ENCODE data around the gene LRRC49.
"Not testable (repeated sequence)": the region's sequence is repeated elsewhere in the genome, so short reads cannot be mapped to it uniquely, and the experiment has no call there.

Gene LRRC49

DNA sequence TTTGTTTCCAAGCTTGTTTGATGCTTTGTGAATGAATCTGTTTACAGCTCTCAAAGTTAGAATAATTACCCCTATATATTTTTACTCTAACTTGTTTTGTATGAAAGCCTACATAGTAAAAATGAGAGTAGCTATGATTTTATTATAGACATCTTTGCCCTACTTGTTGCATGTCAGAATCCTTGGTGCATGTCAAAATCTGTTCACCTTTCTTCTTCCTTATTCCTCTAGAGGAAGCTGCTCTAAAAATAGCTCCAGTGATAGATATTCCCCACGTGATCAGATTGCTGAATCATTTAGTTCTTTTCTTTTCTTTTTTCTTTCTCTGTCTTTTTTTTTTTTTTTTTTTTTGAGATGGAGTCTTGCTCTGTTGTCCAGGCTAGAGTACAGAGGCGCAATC, 39.8 kb downstream of the LRRC49 start:
- ATAC-seq: no peak
- TF ChIP-seq ESRRG (CRISPR knock-in tag; IDR thresholded peaks at IDR 0.05) (no peak), OSR1 (CRISPR knock-in tag; IDR thresholded peaks at IDR 0.05) (no peak), ISL1 (CRISPR knock-in tag; IDR thresholded peaks at IDR 0.05) (no peak)
- TF ChIP-seq, protein P1, sequence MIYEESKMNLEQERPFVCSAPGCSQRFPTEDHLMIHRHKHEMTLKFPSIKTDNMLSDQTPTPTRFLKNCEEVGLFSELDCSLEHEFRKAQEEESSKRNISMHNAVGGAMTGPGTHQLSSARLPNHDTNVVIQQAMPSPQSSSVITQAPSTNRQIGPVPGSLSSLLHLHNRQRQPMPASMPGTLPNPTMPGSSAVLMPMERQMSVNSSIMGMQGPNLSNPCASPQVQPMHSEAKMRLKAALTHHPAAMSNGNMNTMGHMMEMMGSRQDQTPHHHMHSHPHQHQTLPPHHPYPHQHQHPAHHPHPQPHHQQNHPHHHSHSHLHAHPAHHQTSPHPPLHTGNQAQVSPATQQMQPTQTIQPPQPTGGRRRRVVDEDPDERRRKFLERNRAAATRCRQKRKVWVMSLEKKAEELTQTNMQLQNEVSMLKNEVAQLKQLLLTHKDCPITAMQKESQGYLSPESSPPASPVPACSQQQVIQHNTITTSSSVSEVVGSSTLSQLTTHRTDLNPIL (CRISPR knock-in tag; IDR thresholded peaks at IDR 0.05; ENCODE audit: low read depth): no peak

DNA sequence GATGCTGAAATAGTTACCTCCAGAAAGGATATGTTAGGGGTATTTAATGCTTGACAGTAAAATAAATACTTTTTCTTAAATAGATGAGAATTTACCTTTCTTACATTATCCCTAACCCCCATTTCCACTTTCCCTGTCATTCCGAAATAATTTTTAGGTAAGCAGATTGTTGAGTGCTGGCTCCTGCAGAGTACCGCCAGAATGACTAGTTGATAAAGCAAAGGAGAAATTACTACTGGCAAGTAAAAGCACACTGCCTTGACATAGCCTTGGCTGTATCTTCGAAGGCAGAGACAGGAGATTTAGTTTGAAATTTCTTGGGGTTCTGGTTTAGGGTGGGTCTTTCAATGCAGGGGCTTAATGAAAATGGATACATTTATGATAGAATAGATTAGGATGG, 40.8 kb downstream of the LRRC49 start:
- no peak for TF ChIP-seq ZFP30 (CRISPR knock-in tag; IDR thresholded peaks at IDR 0.05)
- no peak for TF ChIP-seq BACH2 (CRISPR knock-in tag; IDR thresholded peaks at IDR 0.05; ENCODE audit: borderline replicate concordance)
- TF ChIP-seq GLIS3 (CRISPR knock-in tag; IDR thresholded peaks at IDR 0.05): no peak
- TF ChIP-seq ZNF8 (CRISPR knock-in tag; IDR thresholded peaks at IDR 0.05): no peak
- TF ChIP-seq ZC3H10 (CRISPR knock-in tag; IDR thresholded peaks at IDR 0.05): no peak
- TF ChIP-seq, protein P2, sequence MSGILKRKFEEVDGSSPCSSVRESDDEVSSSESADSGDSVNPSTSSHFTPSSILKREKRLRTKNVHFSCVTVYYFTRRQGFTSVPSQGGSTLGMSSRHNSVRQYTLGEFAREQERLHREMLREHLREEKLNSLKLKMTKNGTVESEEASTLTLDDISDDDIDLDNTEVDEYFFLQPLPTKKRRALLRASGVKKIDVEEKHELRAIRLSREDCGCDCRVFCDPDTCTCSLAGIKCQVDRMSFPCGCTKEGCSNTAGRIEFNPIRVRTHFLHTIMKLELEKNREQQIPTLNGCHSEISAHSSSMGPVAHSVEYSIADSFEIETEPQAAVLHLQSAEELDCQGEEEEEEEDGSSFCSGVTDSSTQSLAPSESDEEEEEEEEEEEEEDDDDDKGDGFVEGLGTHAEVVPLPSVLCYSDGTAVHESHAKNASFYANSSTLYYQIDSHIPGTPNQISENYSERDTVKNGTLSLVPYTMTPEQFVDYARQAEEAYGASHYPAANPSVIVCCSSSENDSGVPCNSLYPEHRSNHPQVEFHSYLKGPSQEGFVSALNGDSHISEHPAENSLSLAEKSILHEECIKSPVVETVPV (CRISPR knock-in tag; IDR thresholded peaks at IDR 0.05): no peak
- no peak for TF ChIP-seq ZFP3 (CRISPR knock-in tag; IDR thresholded peaks at IDR 0.05)
- TF ChIP-seq RARB (CRISPR knock-in tag; IDR thresholded peaks at IDR 0.05): no peak
- TF ChIP-seq OSR1 (CRISPR knock-in tag; IDR thresholded peaks at IDR 0.05): no peak
- no peak for TF ChIP-seq ARNTL (CRISPR knock-in tag; IDR thresholded peaks at IDR 0.05; ENCODE audit: borderline replicate concordance, low read depth)
- TF ChIP-seq, protein P3, sequence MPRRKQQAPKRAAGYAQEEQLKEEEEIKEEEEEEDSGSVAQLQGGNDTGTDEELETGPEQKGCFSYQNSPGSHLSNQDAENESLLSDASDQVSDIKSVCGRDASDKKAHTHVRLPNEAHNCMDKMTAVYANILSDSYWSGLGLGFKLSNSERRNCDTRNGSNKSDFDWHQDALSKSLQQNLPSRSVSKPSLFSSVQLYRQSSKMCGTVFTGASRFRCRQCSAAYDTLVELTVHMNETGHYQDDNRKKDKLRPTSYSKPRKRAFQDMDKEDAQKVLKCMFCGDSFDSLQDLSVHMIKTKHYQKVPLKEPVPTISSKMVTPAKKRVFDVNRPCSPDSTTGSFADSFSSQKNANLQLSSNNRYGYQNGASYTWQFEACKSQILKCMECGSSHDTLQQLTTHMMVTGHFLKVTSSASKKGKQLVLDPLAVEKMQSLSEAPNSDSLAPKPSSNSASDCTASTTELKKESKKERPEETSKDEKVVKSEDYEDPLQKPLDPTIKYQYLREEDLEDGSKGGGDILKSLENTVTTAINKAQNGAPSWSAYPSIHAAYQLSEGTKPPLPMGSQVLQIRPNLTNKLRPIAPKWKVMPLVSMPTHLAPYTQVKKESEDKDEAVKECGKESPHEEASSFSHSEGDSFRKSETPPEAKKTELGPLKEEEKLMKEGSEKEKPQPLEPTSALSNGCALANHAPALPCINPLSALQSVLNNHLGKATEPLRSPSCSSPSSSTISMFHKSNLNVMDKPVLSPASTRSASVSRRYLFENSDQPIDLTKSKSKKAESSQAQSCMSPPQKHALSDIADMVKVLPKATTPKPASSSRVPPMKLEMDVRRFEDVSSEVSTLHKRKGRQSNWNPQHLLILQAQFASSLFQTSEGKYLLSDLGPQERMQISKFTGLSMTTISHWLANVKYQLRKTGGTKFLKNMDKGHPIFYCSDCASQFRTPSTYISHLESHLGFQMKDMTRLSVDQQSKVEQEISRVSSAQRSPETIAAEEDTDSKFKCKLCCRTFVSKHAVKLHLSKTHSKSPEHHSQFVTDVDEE (CRISPR knock-in tag; IDR thresholded peaks at IDR 0.05): no peak
- no peak for TF ChIP-seq ESRRG (CRISPR knock-in tag; IDR thresholded peaks at IDR 0.05)
- TF ChIP-seq CSDC2 (CRISPR knock-in tag; IDR thresholded peaks at IDR 0.05): no peak
- TF ChIP-seq, protein P4, sequence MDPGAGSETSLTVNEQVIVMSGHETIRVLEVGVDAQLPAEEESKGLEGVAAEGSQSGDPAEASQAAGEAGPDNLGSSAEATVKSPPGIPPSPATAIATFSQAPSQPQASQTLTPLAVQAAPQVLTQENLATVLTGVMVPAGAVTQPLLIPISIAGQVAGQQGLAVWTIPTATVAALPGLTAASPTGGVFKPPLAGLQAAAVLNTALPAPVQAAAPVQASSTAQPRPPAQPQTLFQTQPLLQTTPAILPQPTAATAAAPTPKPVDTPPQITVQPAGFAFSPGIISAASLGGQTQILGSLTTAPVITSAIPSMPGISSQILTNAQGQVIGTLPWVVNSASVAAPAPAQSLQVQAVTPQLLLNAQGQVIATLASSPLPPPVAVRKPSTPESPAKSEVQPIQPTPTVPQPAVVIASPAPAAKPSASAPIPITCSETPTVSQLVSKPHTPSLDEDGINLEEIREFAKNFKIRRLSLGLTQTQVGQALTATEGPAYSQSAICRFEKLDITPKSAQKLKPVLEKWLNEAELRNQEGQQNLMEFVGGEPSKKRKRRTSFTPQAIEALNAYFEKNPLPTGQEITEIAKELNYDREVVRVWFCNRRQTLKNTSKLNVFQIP (CRISPR knock-in tag; IDR thresholded peaks at IDR 0.05; ENCODE audit: borderline replicate concordance, low read depth): no peak
- no peak for TF ChIP-seq ISL1 (CRISPR knock-in tag; IDR thresholded peaks at IDR 0.05)
- no peak for ATAC-seq

DNA sequence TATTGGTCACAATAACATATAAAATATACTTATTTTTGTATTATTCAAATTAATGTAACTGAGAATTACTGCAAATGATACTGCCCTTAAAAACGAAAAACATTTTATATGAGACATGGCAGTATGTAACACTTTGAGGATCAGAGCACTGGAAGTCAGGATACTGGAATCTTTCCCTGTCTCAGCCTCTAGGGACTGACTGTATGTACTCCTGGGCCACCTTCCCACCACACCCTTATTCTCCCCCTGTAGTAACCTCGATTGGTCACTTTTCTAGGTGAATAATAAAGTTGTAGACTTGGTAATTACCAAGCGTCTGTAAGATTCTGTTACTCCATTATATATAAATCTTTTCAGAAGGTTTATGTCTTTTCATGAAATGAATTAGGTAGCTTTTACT, 43.0 kb downstream of the LRRC49 start:
- peak; percentile 39; the same call in 1 of the 3 replicates for ATAC-seq
- TF ChIP-seq ZNF565 (CRISPR knock-in tag; conservative IDR thresholded peaks at IDR 0.05; ENCODE audit: low read depth): no peak
- TF ChIP-seq TCF4 (CRISPR knock-in tag; IDR thresholded peaks at IDR 0.05; ENCODE audit: borderline replicate concordance): no peak
- TF ChIP-seq ZFP3 (CRISPR knock-in tag; IDR thresholded peaks at IDR 0.05): no peak

DNA sequence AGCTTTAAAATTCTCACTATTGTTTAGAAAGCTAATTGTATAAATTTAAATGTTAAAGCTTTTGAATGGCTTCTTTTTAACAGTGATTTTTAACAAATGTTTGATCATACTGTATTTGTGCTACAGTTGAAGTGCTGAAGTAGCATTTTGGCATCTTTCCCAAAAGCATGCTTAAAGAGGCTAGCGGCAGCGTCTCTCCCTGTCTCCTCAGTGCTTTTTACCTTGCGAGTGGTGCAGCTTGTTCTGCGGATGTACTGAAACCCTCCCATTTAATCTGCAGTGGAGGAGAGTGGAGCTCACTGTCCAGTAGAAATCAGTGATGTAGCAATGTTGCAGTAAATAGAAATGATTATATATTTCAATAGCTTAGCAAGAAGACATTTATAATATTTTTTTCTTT, 43.7 kb downstream of the LRRC49 start:
- ATAC-seq: peak; percentile 56
- TF ChIP-seq PPARA (CRISPR knock-in tag; IDR thresholded peaks at IDR 0.05; ENCODE audit: borderline replicate concordance) (no peak), ZFP3 (CRISPR knock-in tag; IDR thresholded peaks at IDR 0.05) (no peak), ZNF565 (CRISPR knock-in tag; conservative IDR thresholded peaks at IDR 0.05; ENCODE audit: low read depth) (no peak), ARNTL (CRISPR knock-in tag; IDR thresholded peaks at IDR 0.05; ENCODE audit: borderline replicate concordance, low read depth) (no peak), ZNF70 (CRISPR knock-in tag; IDR thresholded peaks at IDR 0.05) (no peak), ISL1 (CRISPR knock-in tag; IDR thresholded peaks at IDR 0.05) (no peak), GLIS3 (CRISPR knock-in tag; IDR thresholded peaks at IDR 0.05) (no peak), RARB (CRISPR knock-in tag; IDR thresholded peaks at IDR 0.05) (no peak), CSDC2 (CRISPR knock-in tag; IDR thresholded peaks at IDR 0.05) (no peak), TOX (CRISPR knock-in tag; IDR thresholded peaks at IDR 0.05; ENCODE audit: borderline replicate concordance) (no peak), ESRRG (CRISPR knock-in tag; IDR thresholded peaks at IDR 0.05) (no peak), TCF4 (CRISPR knock-in tag; IDR thresholded peaks at IDR 0.05; ENCODE audit: borderline replicate concordance) (no peak), BACH2 (CRISPR knock-in tag; IDR thresholded peaks at IDR 0.05; ENCODE audit: borderline replicate concordance) (no peak), ZNF8 (CRISPR knock-in tag; IDR thresholded peaks at IDR 0.05) (no peak)
- TF ChIP-seq, protein P2 (CRISPR knock-in tag; IDR thresholded peaks at IDR 0.05): no peak

DNA sequence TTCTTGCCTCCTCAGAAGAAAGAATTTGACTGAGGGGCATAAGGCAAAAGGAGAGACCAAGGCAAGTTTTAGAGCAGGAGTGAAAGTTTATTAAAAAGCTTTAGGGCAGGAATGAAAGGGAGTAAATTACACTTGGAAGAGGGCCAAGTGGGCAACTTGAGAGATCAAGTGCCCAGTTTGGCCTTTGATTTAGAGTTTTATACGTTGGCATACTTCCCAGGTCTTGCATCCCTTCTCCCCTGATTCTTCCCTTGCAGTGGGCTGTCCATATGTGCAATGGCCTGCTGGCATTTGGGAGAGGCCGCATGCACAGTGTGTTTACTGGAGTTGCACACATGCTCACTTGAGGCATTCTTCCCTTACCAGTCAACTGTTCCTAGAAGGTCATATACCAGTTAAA, 50.7 kb downstream of the LRRC49 start:
- not testable (repeated sequence) for ATAC-seq
